Adrenal gland (tissue), 12 donors: ENCODE measurements around the gene KRTAP2-4. TPM values are rescaled to one million over a fixed set of nuclear protein-coding genes. Genes with fewer than 3 reads are reported as not detected.
"Not testable (repeated sequence)": the region's sequence is repeated elsewhere in the genome, so short reads cannot be mapped to it uniquely, and the experiment has no call there.

Experiments used
- DNase-seq, 7 donors: peaks; one replicate each; pipeline ENCODE4 v3.0.0-alpha.2; 2019 to 2020
- H3K27ac ChIP-seq, 5 donors: fragments of 200-600 bp; sonication (generic) in 4 of 5; 1 replicate in 3 of 5; 2 replicates in 2 of 5; pipeline versions ENCODE4 v1.5.1 to v1.8.0; 2016 to 2020; ENCODE audit warnings: mild to moderate bottlenecking in 1 of 5
- H3K27me3 ChIP-seq: fragments of 200-600 bp; 2 replicates; pipeline ENCODE4 v1.8.0; 2021
- H3K36me3 ChIP-seq, 2 donors: fragments of 200-600 bp; replicated peaks in 1 of 2; 1 replicate in 1 of 2; 2 replicates in 1 of 2; pipeline versions ENCODE4 v1.5.1 to v1.8.0; 2018 to 2022
- H3K4me1 ChIP-seq, 2 donors: fragments of 200-600 bp; replicated peaks in 1 of 2; 1 replicate in 1 of 2; 2 replicates in 1 of 2; pipeline versions ENCODE4 v1.5.1 to v1.8.0; 2018 to 2021
- H3K4me3 ChIP-seq, 4 donors: fragments of 200-600 bp; sonication (generic) in 3 of 4; one replicate each; pipeline ENCODE4 v1.5.1; 2016 to 2018
- H3K9me3 ChIP-seq, 3 donors: fragments of 200-600 bp; sonication (generic) in 1 of 3; replicated peaks in 1 of 3; 1 replicate in 2 of 3; 2 replicates in 1 of 3; pipeline versions ENCODE4 v1.5.1 to v1.8.0; 2016 to 2021
- CTCF ChIP-seq, 6 experiments: fragments of 450-650 bp in 4 of 6; fragments of 200-600 bp in 2 of 6; sonication (generic) in 1 of 6; IDR thresholded peaks; 1 replicate in 5 of 6; 2 replicates in 1 of 6; pipeline versions ENCODE4 v1.5.1 to v1.8.0; 2016 to 2021; ENCODE audit warnings: antibody characterized with exemption in 6 of 6, mild to moderate bottlenecking in 2 of 6, moderate library complexity in 1 of 6
- POLR2A ChIP-seq, 2 donors: fragments of 450-650 bp; IDR thresholded peaks; one replicate each; pipeline ENCODE4 v1.6.1; 2017; ENCODE audit warnings: antibody characterized with exemption in 2 of 2, mild to moderate bottlenecking in 2 of 2, moderate library complexity in 1 of 2
- WGBS, 4 donors: extraction: QIAGEN DNeasy Blood & Tissue Kit in 2 of 4; methylation state at CpG; one replicate each; pipeline versions ENCODE4 v1.1.5 to v1.1.7; 2013 to 2017; 5-methylcytosine and 5-hydroxymethylcytosine counted together
- intact Hi-C, 2 donors: fragments of 100-400 bp; cut with DNase I; formaldehyde crosslinking; loops; one replicate each; pipeline versions ENCODE4 v1.14.1 to v1.15.0; 2022 to 2023
- polyA plus RNA-seq, 3 donors: library from polyadenylated mRNA; stranded (reverse); fragments of 200-250 nt in 2 of 3; fragments of 350-450 nt in 1 of 3; fragmentation: Illumina TruSeq in 1 of 3; extraction: RNeasy Lipid Tissue Mini Kit (QIAGEN cat#74804) in 1 of 3; gene quantifications; one replicate each; pipeline ENCODE4 v1.2.3, GENCODE V29; 2013 to 2014
- total RNA-seq, 9 donors: library from RNA; depleted of rRNA in 4 of 9; stranded (reverse); fragments of >200 nt in 4 of 9; fragments of 120-200 nt in 1 of 9; fragmentation: NEBNext Ultra II Directional in 1 of 9; extraction: Animal tissue kit (Norgen Biotek cat#: 25700) in 1 of 9; gene quantifications; one replicate each; pipeline versions ENCODE4 v1.1.0 to v1.2.4, GENCODE V29; 2013 to 2023
- donor health status: healthy with polysubstance abuse.
- donor health status: Bipolar disorder and iron deficiency.
- donor health status: DM: yes; HTN: yes; CAD: no.
- donor health status: DM: no; HTN: no; CAD: no.
- donor health status: DM: no; HTN: no; CAD: no.
- donor health status: DM: yes; HTN: yes; CAD: no.

Gene KRTAP2-4
- total and polyA plus RNA-seq, 12 donors, result not detected

- TF ChIP-seq CTCF (IDR thresholded peaks at IDR 0.05) (no peak), POLR2A (IDR thresholded peaks at IDR 0.05) (no peak)
- Histone ChIP-seq H3K27me3 (no peaks in the 10 kb centered on the region), H3K27ac (no peak overlapping the region)
These were observed 3.7 kb downstream of the KRTAP2-4 start for GRCh38 chr17:41061964-41062363.

GRCh38 chr17:41060052-41060604 lies 5.6 kb downstream of the KRTAP2-4 start, which contains the start of gene KRTAP2-3:
Gene KRTAP2-3 (minus strand): TSS chr17:41060114. CDS start chr17:41060050, 64 bp downstream.
- TF ChIP-seq POLR2A (IDR thresholded peaks at IDR 0.05) (no peak), CTCF (IDR thresholded peaks at IDR 0.05) (no peak)
- Histone ChIP-seq H3K9me3 (no peaks in the 10 kb centered on the region), H3K27ac (no peak within 1 kb of the TSS), H3K4me3 (no peak within 1 kb of the TSS), H3K36me3 (no peaks in the 10 kb centered on the region), H3K27me3 (no peaks in the 10 kb centered on the region), H3K4me1 (no peaks in the 10 kb centered on the region)
- no peak for DNase-seq
- intact Hi-C loops, result no loop called here
- 57 to 69% (median 63%) methylated on average over 6 of the region's 6 CpGs for WGBS, 4 donors

More at GRCh38 chr17:41061964-41062363, 3.7 kb downstream of the KRTAP2-4 start:
- intact Hi-C loops, result no loop called here
- WGBS, 4 donors, result 56 to 83% (median 76%) methylated on average over 1 of the region's 1 CpG
- DNase-seq, result no peak
- Histone ChIP-seq H3K36me3 (no peaks in the 10 kb centered on the region), H3K9me3 (no peaks in the 10 kb centered on the region), H3K4me3 (no peak overlapping the region), H3K4me1 (no peaks in the 10 kb centered on the region)

GRCh38 chr17:41059276-41060051 lies 6.2 kb downstream of the KRTAP2-4 start:
- H3K27me3 ChIP-seq, H3K4me1 ChIP-seq, H3K4me3 ChIP-seq, H3K36me3 ChIP-seq, intact Hi-C loops, DNase-seq, H3K27ac ChIP-seq, H3K9me3 ChIP-seq: not testable (repeated sequence)
- 25 to 43% (median 34%) methylated on average over 5 to 10 of the region's 31 CpGs for WGBS, 4 donors

- Histone ChIP-seq H3K4me1 (no peaks in the 10 kb centered on the region), H3K36me3 (no peaks in the 10 kb centered on the region), H3K27ac (no peak overlapping the region), H3K9me3 (no peaks in the 10 kb centered on the region), H3K27me3 (no peaks in the 10 kb centered on the region), H3K4me3 (no peak overlapping the region)
- 67 to 77% (median 73%) methylated on average over 5 of the region's 5 CpGs for WGBS, 4 donors
- no peak for DNase-seq
- intact Hi-C loops, result no loop called here
- TF ChIP-seq POLR2A (IDR thresholded peaks at IDR 0.05), result no peak
- no peak for TF ChIP-seq CTCF (IDR thresholded peaks at IDR 0.05)
These were observed 6.9 kb downstream of the KRTAP2-4 start for GRCh38 chr17:41058741-41059140.
